Sigmoid colon (tissue), 7 donors: ENCODE data around the gene SEC24B. TPM values are rescaled to one million over a fixed set of nuclear protein-coding genes. Genes with fewer than 3 reads are reported as not detected.
A peak's percentile ranks its signal among the peaks of the same experiment; 100 is the strongest.

Source experiments
- DNase-seq: peaks from one replicate; pipeline ENCODE4 v3.0.0-alpha.2; 2019
- H3K27ac ChIP-seq, 4 donors: fragments of 200-600 bp; sonication (generic); one replicate each; pipeline ENCODE4 v1.5.1; 2016 to 2019; ENCODE audit warnings: mild to moderate bottlenecking in 1 of 4
- H3K27me3 ChIP-seq, 3 donors: fragments of 200-600 bp; sonication (generic); one replicate each; pipeline ENCODE4 v1.5.1; 2019; ENCODE audit warnings: mild to moderate bottlenecking in 1 of 3
- H3K36me3 ChIP-seq, 4 donors: fragments of 200-600 bp; sonication (generic); one replicate each; pipeline ENCODE4 v1.5.1; 2016 to 2019
- H3K4me1 ChIP-seq, 4 donors: fragments of 200-600 bp; sonication (generic); one replicate each; pipeline ENCODE4 v1.5.1; 2017 to 2019
- H3K4me3 ChIP-seq, 4 donors: fragments of 200-600 bp; sonication (generic); one replicate each; pipeline ENCODE4 v1.5.1; 2017 to 2019; ENCODE audit warnings: mild to moderate bottlenecking in 2 of 4, moderate library complexity in 1 of 4
- H3K9me3 ChIP-seq, 4 donors: fragments of 200-600 bp in 3 of 4; sonication (generic) in 3 of 4; one replicate each; pipeline versions ENCODE4 v1.5.1 to v1.6.1; 2013 to 2019
- CTCF ChIP-seq, 4 experiments: fragments of 450-650 bp in 3 of 4; fragments of 200-600 bp in 1 of 4; IDR thresholded peaks; one replicate each; pipeline ENCODE4 v1.5.1; 2016 to 2019; ENCODE audit warnings: antibody characterized with exemption in 4 of 4, mild to moderate bottlenecking in 3 of 4, moderate library complexity in 2 of 4
- EP300 ChIP-seq, 4 donors: sonication (generic); formaldehyde crosslinking; IDR thresholded peaks; one replicate each; pipeline ENCODE4 v1.6.1; 2017; ENCODE audit warnings: antibody characterized with exemption in 4 of 4
- POLR2A ChIP-seq, 2 donors: fragments of 450-650 bp; IDR thresholded peaks; one replicate each; pipeline ENCODE4 v1.6.1; 2016; ENCODE audit warnings: antibody characterized with exemption in 2 of 2, mild to moderate bottlenecking in 2 of 2, moderate library complexity in 2 of 2
- POLR2AphosphoS5 ChIP-seq, 4 donors: sonication (generic); formaldehyde crosslinking; IDR thresholded peaks; one replicate each; pipeline ENCODE4 v1.6.1; 2017; ENCODE audit warnings: antibody characterized with exemption in 4 of 4
- WGBS, 2 donors: extraction: QIAGEN DNeasy Blood & Tissue Kit; methylation state at CpG; one replicate each; pipeline ENCODE4 v1.1.7; 2013; 5-methylcytosine and 5-hydroxymethylcytosine counted together
- intact Hi-C: fragments of 100-400 bp; cut with DNase I; formaldehyde crosslinking; loops from one replicate; pipeline ENCODE4 v1.15.1; 2023
- polyA plus RNA-seq, 3 donors: library from polyadenylated mRNA; stranded (reverse); fragments of 200-250 nt; gene quantifications; one replicate each; pipeline ENCODE4 v1.2.3, GENCODE V29; 2013
- total RNA-seq, 4 donors: library from RNA; depleted of rRNA; stranded (reverse); fragments of >200 nt; gene quantifications; one replicate each; pipeline ENCODE4 v1.1.0, GENCODE V29; 2016
- donor health status: healthy with polysubstance abuse.
- donor health status: Bipolar disorder and iron deficiency.
- donor health status: healthy.

SEC24B gene
- total and polyA plus RNA-seq, 7 donors: 9.7 to 41.8 (median 35.3) TPM

GRCh38 chr4:109532182-109532581 lies 98.6 kb downstream of the SEC24B start:
- H3K27ac ChIP-seq: no peak overlapping the region
- peaks cover 22 to 100% (median 59%) of the 10 kb centered on the region in 4 donors for H3K36me3 ChIP-seq
- DNase-seq: no peak
- no peaks in the 10 kb centered on the region for H3K27me3 ChIP-seq
- no peaks in the 10 kb centered on the region for H3K9me3 ChIP-seq
- no peak for TF ChIP-seq EP300 (IDR thresholded peaks at IDR 0.05)
- TF ChIP-seq POLR2AphosphoS5 (IDR thresholded peaks at IDR 0.05): no peak
- TF ChIP-seq POLR2A (IDR thresholded peaks at IDR 0.05): no peak
- no peak for TF ChIP-seq CTCF (IDR thresholded peaks at IDR 0.05)
- no peak overlapping the region for H3K4me3 ChIP-seq
- intact Hi-C loops: no loop called here
- H3K4me1 ChIP-seq: no peaks in the 10 kb centered on the region

DNA sequence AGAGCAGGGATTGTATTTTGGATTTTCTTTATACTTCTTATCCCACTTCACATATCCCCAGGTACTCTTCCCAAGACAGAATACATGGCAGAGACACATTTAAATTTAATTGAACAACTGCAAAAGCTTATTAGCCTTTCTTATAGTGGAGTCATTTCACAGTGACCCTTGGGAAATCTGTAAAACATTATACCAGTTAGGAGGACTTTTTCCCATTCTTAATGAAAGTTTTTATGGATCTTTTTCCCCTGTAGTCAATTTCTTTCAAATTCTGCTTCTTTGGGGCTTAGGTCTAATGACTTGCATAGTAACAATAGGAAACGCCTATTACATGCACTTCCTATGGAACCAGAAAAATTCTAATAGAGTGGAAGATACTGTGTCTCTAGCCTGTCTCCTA lies 111.8 kb downstream of the SEC24B start:
- no peak for DNase-seq
- no peaks in the 10 kb centered on the region for H3K9me3 ChIP-seq
- no peaks in the 10 kb centered on the region for H3K27me3 ChIP-seq
- intact Hi-C loops: no loop called here
- no peaks in the 10 kb centered on the region for H3K4me1 ChIP-seq
- H3K36me3 ChIP-seq: peaks cover 0 to 52% (median 5%) of the 10 kb centered on the region in 4 donors
- no peak overlapping the region for H3K4me3 ChIP-seq
- TF ChIP-seq POLR2A (IDR thresholded peaks at IDR 0.05): no peak
- TF ChIP-seq CTCF (IDR thresholded peaks at IDR 0.05): no peak
- TF ChIP-seq POLR2AphosphoS5 (IDR thresholded peaks at IDR 0.05): no peak
- TF ChIP-seq EP300 (IDR thresholded peaks at IDR 0.05): no peak
- no peak overlapping the region for H3K27ac ChIP-seq
- 90 to 97% methylated on average over 1 of the region's 1 CpG for WGBS, 2 donors

- intact Hi-C loops: no loop called here
- peaks cover 0 to 32% (median 4%) of the 10 kb centered on the region in 4 donors for H3K36me3 ChIP-seq
- no peak overlapping the region for H3K27ac ChIP-seq
- 84 to 86% methylated on average over 5 of the region's 5 CpGs for WGBS, 2 donors
- H3K4me3 ChIP-seq: no peak overlapping the region
- H3K9me3 ChIP-seq: no peaks in the 10 kb centered on the region
- no peaks in the 10 kb centered on the region for H3K4me1 ChIP-seq
- DNase-seq: no peak
- H3K27me3 ChIP-seq: no peaks in the 10 kb centered on the region
- no peak for TF ChIP-seq POLR2A (IDR thresholded peaks at IDR 0.05)
- no peak for TF ChIP-seq POLR2AphosphoS5 (IDR thresholded peaks at IDR 0.05)
These were observed 113.8 kb downstream of the SEC24B start for GRCh38 chr4:109547394-109547793.

DNA sequence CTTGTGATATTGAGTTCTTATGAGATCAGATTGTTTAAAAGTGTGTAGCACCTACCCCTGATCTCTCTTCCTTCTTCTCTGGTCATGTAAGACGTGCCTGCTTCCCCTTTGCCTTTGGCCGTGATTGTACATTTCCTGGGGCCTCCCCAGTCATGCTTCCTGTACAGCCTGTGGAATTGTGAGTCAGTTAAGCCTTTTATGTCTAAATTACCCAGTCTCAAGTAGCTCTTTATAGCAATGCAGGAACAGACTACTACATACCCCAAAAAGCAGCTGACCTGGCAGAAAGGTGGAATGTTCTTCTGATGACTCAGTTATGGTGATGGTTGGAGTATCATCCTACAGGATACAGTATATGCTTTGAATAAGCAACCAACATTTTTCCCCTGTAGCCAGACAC lies 115.0 kb downstream of the SEC24B start:
- Histone ChIP-seq H3K4me3 (no peak overlapping the region), H3K27ac (peak overlapping the region in 1 of 4 donors; percentile 4), H3K9me3 (no peaks in the 10 kb centered on the region), H3K27me3 (no peaks in the 10 kb centered on the region), H3K36me3 (peaks cover 0 to 20% (median 3%) of the 10 kb centered on the region in 4 donors), H3K4me1 (no peaks in the 10 kb centered on the region)
- DNase-seq: no peak
- intact Hi-C loops: no loop called here
- 48 to 85% methylated on average over 2 of the region's 2 CpGs for WGBS, 2 donors
- TF ChIP-seq CTCF (IDR thresholded peaks at IDR 0.05) (no peak), POLR2A (IDR thresholded peaks at IDR 0.05) (no peak), EP300 (IDR thresholded peaks at IDR 0.05) (no peak), POLR2AphosphoS5 (IDR thresholded peaks at IDR 0.05) (no peak)

GRCh38 chr4:109552237-109552636 lies 118.6 kb downstream of the SEC24B start:
- Histone ChIP-seq H3K4me1 (no peaks in the 10 kb centered on the region), H3K9me3 (no peaks in the 10 kb centered on the region), H3K4me3 (no peak overlapping the region), H3K27ac (no peak overlapping the region), H3K27me3 (no peaks in the 10 kb centered on the region), H3K36me3 (no peaks in the 10 kb centered on the region)
- DNase-seq: no peak
- TF ChIP-seq EP300 (IDR thresholded peaks at IDR 0.05) (no peak), POLR2AphosphoS5 (IDR thresholded peaks at IDR 0.05) (no peak), CTCF (IDR thresholded peaks at IDR 0.05) (no peak)
- 92 to 97% methylated on average over 6 of the region's 6 CpGs for WGBS, 2 donors
- intact Hi-C loops: no loop called here
